Fibroblast of lung (primary cell): ENCODE measurements around the gene JUN. TPM values are rescaled to one million over a fixed set of nuclear protein-coding genes. Genes with fewer than 3 reads are reported as not detected.

Experiments
- DNase-seq, 2 donors: peaks; one replicate each; pipeline versions ENCODE4 v3.0.0 to v3.0.0-alpha.2; 2010; ENCODE audit warnings: low read depth in 2 of 2
- H2AFZ ChIP-seq: 2 replicates; pipeline ENCODE4 v1.5.1; 2012; ENCODE audit warnings: low read length, control low read depth, inconsistent platforms
- H3K27ac ChIP-seq: 2 replicates; pipeline ENCODE4 v1.5.1; 2011; ENCODE audit warnings: low read length, control low read depth; ENCODE audit not compliant: insufficient read depth
- H3K27me3 ChIP-seq: 2 replicates; pipeline ENCODE4 v1.5.1; 2011; ENCODE audit warnings: mild to moderate bottlenecking, low read length; ENCODE audit not compliant: control insufficient read depth, insufficient read depth
- H3K36me3 ChIP-seq: 2 replicates; pipeline ENCODE4 v1.5.1; 2011; ENCODE audit warnings: low read length; ENCODE audit not compliant: control insufficient read depth, insufficient read depth
- H3K4me1 ChIP-seq: 2 replicates; pipeline ENCODE4 v1.5.1; 2011; ENCODE audit warnings: low read length; ENCODE audit not compliant: control insufficient read depth, insufficient read depth; ENCODE audit errors: extremely low read depth
- H3K4me2 ChIP-seq: 2 replicates; pipeline ENCODE4 v1.5.1; 2011; ENCODE audit warnings: low read length, control low read depth; ENCODE audit not compliant: insufficient read depth; ENCODE audit errors: extremely low read depth
- H3K4me3 ChIP-seq, 4 experiments: fragments of 200-600 bp in 1 of 4; sonication (generic) in 1 of 4; replicated peaks in 1 of 4; 2 replicates each; pipeline ENCODE4 v1.5.1; 2011 to 2016; ENCODE audit warnings: low read length in 4 of 4, low read depth in 3 of 4, mild to moderate bottlenecking in 3 of 4, control low read depth in 2 of 4, inconsistent platforms in 1 of 4, mixed read lengths in 1 of 4; ENCODE audit not compliant: insufficient read depth in 1 of 4; ENCODE audit errors: control extremely low read depth in 1 of 4
- H3K79me2 ChIP-seq: 2 replicates; pipeline ENCODE4 v1.5.1; 2012; ENCODE audit warnings: mild to moderate bottlenecking, low read length, inconsistent platforms; ENCODE audit not compliant: control insufficient read depth, insufficient read depth
- H3K9ac ChIP-seq: 2 replicates; pipeline ENCODE4 v1.5.1; 2011; ENCODE audit warnings: mild to moderate bottlenecking, low read length, control low read depth; ENCODE audit not compliant: insufficient read depth
- H3K9me3 ChIP-seq: 2 replicates; pipeline ENCODE4 v1.5.1; 2012; ENCODE audit warnings: low read depth, low read length; ENCODE audit not compliant: control insufficient read depth, insufficient read depth
- H4K20me1 ChIP-seq: 2 replicates; pipeline ENCODE4 v1.5.1; 2011; ENCODE audit warnings: low read length; ENCODE audit not compliant: control insufficient read depth, insufficient read depth; ENCODE audit errors: extremely low read depth
- EZH2 ChIP-seq: IDR thresholded peaks from 2 replicates; pipeline ENCODE4 v1.5.1; 2012; ENCODE audit warnings: low read length, control low read depth, mild to moderate bottlenecking; ENCODE audit errors: missing control alignments
- polyA plus RNA-seq, 2 donors: library from polyadenylated mRNA; depleted of rRNA in 1 of 2; stranded (reverse) in 1 of 2; unstranded in 1 of 2; fragments of >200 nt; gene quantifications; 2 replicates each; pipeline ENCODE4 v1.2.1, GENCODE V29; 2011 to 2012; ENCODE audit warnings: missing spikeins in 1 of 2
- total RNA-seq: library from RNA; depleted of rRNA; stranded (reverse); fragments of >200 nt; gene quantifications from 2 replicates; pipeline ENCODE4 v1.2.1, GENCODE V29; 2014
- TF ChIP-seq, protein P1 (sequence below), 2 donors: IDR thresholded peaks in 1 of 2; conservative IDR thresholded peaks in 1 of 2; 1 replicate in 1 of 2; 2 replicates in 1 of 2; pipeline ENCODE4 v1.5.1; 2011 to 2012; ENCODE audit warnings: low read length in 2 of 2, control low read depth in 1 of 2, inconsistent platforms in 1 of 2, low read depth in 1 of 2, mild to moderate bottlenecking in 1 of 2

JUN gene
- total and polyA plus RNA-seq, 2 donors (not counting 1 experiment from before 2014, with no cell fraction given), result 22.6 to 145 TPM

- H3K9me3 ChIP-seq, result no peaks in the 10 kb centered on the region
- peak overlapping the region; percentile 48 for H3K9ac ChIP-seq
- H3K27ac ChIP-seq, result peak overlapping the region; percentile 97
- H3K36me3 ChIP-seq, result no peaks in the 10 kb centered on the region
- H3K4me1 ChIP-seq, result peaks cover 25% of the 10 kb centered on the region
- H2AFZ ChIP-seq, result no peak overlapping the region
- no peak for TF ChIP-seq EZH2
- TF ChIP-seq, protein P1, sequence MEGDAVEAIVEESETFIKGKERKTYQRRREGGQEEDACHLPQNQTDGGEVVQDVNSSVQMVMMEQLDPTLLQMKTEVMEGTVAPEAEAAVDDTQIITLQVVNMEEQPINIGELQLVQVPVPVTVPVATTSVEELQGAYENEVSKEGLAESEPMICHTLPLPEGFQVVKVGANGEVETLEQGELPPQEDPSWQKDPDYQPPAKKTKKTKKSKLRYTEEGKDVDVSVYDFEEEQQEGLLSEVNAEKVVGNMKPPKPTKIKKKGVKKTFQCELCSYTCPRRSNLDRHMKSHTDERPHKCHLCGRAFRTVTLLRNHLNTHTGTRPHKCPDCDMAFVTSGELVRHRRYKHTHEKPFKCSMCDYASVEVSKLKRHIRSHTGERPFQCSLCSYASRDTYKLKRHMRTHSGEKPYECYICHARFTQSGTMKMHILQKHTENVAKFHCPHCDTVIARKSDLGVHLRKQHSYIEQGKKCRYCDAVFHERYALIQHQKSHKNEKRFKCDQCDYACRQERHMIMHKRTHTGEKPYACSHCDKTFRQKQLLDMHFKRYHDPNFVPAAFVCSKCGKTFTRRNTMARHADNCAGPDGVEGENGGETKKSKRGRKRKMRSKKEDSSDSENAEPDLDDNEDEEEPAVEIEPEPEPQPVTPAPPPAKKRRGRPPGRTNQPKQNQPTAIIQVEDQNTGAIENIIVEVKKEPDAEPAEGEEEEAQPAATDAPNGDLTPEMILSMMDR (conservative IDR thresholded peaks at IDR 0.05 in 1 of 2, IDR thresholded peaks at IDR 0.05 in 1 of 2; ENCODE audit: low read depth in 1 of 2, low read length in 2 of 2), result no peak
- H3K79me2 ChIP-seq, result no peaks in the 10 kb centered on the region
- no peaks in the 10 kb centered on the region for H4K20me1 ChIP-seq
- no peak for DNase-seq
- peak overlapping the region; percentile 59 to 67 (median 62) for H3K4me3 ChIP-seq
- H3K4me2 ChIP-seq, result peak overlapping the region; percentile 93
- H3K27me3 ChIP-seq, result no peaks in the 10 kb centered on the region
Observed at GRCh38 chr1:58815686-58816071, 31.8 kb upstream of the JUN start.

- Histone ChIP-seq H3K27me3 (no peaks in the 10 kb centered on the region), H2AFZ (no peak overlapping the region), H3K9ac (peak overlapping the region; percentile 41), H3K79me2 (no peaks in the 10 kb centered on the region), H3K4me1 (peaks cover 25% of the 10 kb centered on the region), H3K36me3 (no peaks in the 10 kb centered on the region), H3K4me2 (peak overlapping the region; percentile 93), H3K9me3 (no peaks in the 10 kb centered on the region), H3K27ac (peak overlapping the region; percentile 97), H3K4me3 (peak overlapping the region; percentile 59 to 67 (median 62)), H4K20me1 (no peaks in the 10 kb centered on the region)
- TF ChIP-seq, protein P1 (conservative IDR thresholded peaks at IDR 0.05 in 1 of 2, IDR thresholded peaks at IDR 0.05 in 1 of 2; ENCODE audit: low read depth in 1 of 2, low read length in 2 of 2), result no peak
- TF ChIP-seq EZH2, result no peak
- peak; percentile 90 to 100 for DNase-seq
Observed at GRCh38 chr1:58815069-58815685, 31.3 kb upstream of the JUN start.

DNA sequence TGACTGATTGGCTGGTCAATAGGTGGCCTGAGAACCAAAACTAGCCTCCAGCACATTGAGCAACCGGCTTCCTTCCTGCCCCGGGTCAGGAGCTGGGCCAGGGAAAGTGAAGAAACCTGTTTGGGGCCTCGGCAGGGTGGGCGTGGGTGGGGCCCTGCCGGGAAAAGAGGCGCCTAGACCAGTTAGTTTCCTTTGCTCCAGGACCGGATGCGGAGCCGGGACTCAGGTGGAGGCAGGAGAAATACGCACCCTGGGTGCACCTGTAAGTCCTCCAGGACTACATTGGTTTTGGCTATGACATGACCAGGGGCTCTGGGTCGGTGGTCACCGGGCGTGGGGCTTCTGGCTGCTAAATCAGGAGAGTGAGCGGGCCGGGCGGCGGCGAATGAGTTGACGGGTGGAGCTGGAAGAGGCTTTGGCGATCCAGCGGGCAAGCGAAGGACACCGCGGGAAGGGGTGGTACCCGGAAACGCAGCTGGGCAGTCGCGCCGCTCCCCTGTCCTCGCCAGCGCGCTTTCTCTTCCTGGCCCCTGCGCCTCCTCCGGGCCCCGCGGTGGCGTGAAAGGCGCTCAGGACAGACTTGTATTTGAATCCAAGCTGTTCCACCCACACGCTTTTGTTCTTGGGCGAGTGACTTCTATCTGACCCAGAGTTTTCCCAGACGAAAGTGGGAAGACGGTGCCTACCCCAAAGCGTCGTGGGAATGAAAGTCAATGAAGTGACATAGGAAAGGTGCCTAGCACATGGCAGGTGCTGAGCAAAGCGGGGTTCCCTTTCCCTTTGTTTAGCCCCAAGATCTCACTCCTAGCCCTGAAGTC, 30.6 kb upstream of the JUN start:
- H2AFZ ChIP-seq, result no peak overlapping the region
- peak; percentile 26 to 75 for DNase-seq
- H3K4me2 ChIP-seq, result peak overlapping the region; percentile 39
- peak overlapping the region; percentile 97 for H3K27ac ChIP-seq
- no peaks in the 10 kb centered on the region for H3K27me3 ChIP-seq
- no peaks in the 10 kb centered on the region for H3K9me3 ChIP-seq
- TF ChIP-seq, protein P1 (conservative IDR thresholded peaks at IDR 0.05 in 1 of 2, IDR thresholded peaks at IDR 0.05 in 1 of 2; ENCODE audit: low read depth in 1 of 2, low read length in 2 of 2), result no peak
- TF ChIP-seq EZH2, result no peak
- H3K4me1 ChIP-seq, result peaks cover 23% of the 10 kb centered on the region
- H4K20me1 ChIP-seq, result no peaks in the 10 kb centered on the region
- peak overlapping the region in 1 of 4 experiments; percentile 67 for H3K4me3 ChIP-seq
- H3K9ac ChIP-seq, result peak overlapping the region; percentile 32
- H3K79me2 ChIP-seq, result no peaks in the 10 kb centered on the region
- no peaks in the 10 kb centered on the region for H3K36me3 ChIP-seq
